ENCODE results near the gene TMEM132D.

The TMEM132D gene

GRCh38 chr12:129025055-129025454, 878.8 kb downstream of the TMEM132D start:
- DNase-seq, result no peak
